Caco-2 (cell line): Measurements from ENCODE around the gene SMG1. TPM values are rescaled to one million over a fixed set of nuclear protein-coding genes. Genes with fewer than 3 reads are reported as not detected.
"Not testable (repeated sequence)": the region's sequence is repeated elsewhere in the genome, so short reads cannot be mapped to it uniquely, and the experiment has no call there.

Experiments used
- BruUV-seq: library from RNA; stranded (reverse); fragments of 400-500 nt; replicated peaks from 2 replicates; lab custom pipeline; 2021; lab: Mats Ljungman, UMichigan
- CTCF ChIA-PET: fragments of 300-600 bp; sonication (Branson Sonifier 250); formaldehyde crosslinking; loops from one replicate; lab custom pipeline; 2022; ENCODE audit warnings: antibody characterized with exemption; lab: Charles Lee
- POLR2A ChIA-PET: fragments of 300-600 bp; sonication (Branson Sonifier 250); formaldehyde crosslinking; loops from one replicate; lab custom pipeline; 2022; ENCODE audit warnings: antibody characterized with exemption; lab: Charles Lee
- DNase-seq, 2 experiments: peaks; one replicate each; pipeline versions ENCODE4 v3.0.0 to v3.0.0-alpha.2; 2020 to 2022
- H3K27me3 ChIP-seq: replicated peaks from 2 replicates; pipeline ENCODE4 v1.6.0; 2011; ENCODE audit warnings: low read length; ENCODE audit not compliant: control insufficient read depth, insufficient read depth
- H3K36me3 ChIP-seq: 2 replicates; pipeline ENCODE4 v1.5.1; 2011; ENCODE audit warnings: low read length; ENCODE audit not compliant: control insufficient read depth, insufficient read depth
- H3K4me1 ChIP-seq: fragments of 250-450 bp; sonication (Bioruptor Pico); 2 replicates; pipeline ENCODE4 v1.5.1; 2020; ENCODE audit warnings: mild to moderate bottlenecking
- H3K4me3 ChIP-seq: 2 replicates; pipeline ENCODE4 v1.5.1; 2011; ENCODE audit warnings: low read depth, mild to moderate bottlenecking, control low read depth, low read length
- H3K9me3 ChIP-seq: fragments of 250-450 bp; sonication (Bioruptor Pico); 2 replicates; pipeline ENCODE4 v1.5.1; 2020; ENCODE audit warnings: mild to moderate bottlenecking, moderate library complexity
- H3K27ac Mint-ChIP-seq: one replicate; pipeline ENCODE4 v1.8.0; 2022; ENCODE audit warnings: mixed read lengths; ENCODE audit not compliant: unreplicated experiment
- H3K27me3 Mint-ChIP-seq: one replicate; pipeline ENCODE4 v1.8.0; 2022; ENCODE audit warnings: mixed read lengths; ENCODE audit not compliant: insufficient read depth, unreplicated experiment
- H3K36me3 Mint-ChIP-seq: one replicate; pipeline ENCODE4 v1.8.0; 2022; ENCODE audit warnings: mild to moderate bottlenecking, mixed read lengths; ENCODE audit not compliant: insufficient read depth, unreplicated experiment
- H3K4me1 Mint-ChIP-seq: one replicate; pipeline ENCODE4 v1.8.0; 2022; ENCODE audit warnings: low read depth, mixed read lengths; ENCODE audit not compliant: unreplicated experiment
- H3K4me3 Mint-ChIP-seq: one replicate; pipeline ENCODE4 v1.8.0; 2022; ENCODE audit warnings: mild to moderate bottlenecking, moderate library complexity, mixed read lengths; ENCODE audit not compliant: unreplicated experiment
- H3K9me3 Mint-ChIP-seq: one replicate; pipeline ENCODE4 v1.8.0; 2022; ENCODE audit warnings: mixed read lengths; ENCODE audit not compliant: unreplicated experiment
- intact Hi-C: fragments of 100-400 bp; cut with micrococcal nuclease; formaldehyde crosslinking; loops from one replicate; pipeline ENCODE4 v1.10.0; 2022; ENCODE audit not compliant: unreplicated experiment
- total RNA-seq: library from RNA; stranded (reverse); gene quantifications from 2 replicates; pipeline ENCODE4 v1.2.3, GENCODE V29; 2022

SMG1 gene
- total RNA-seq, 1 experiment from 2014 or later = 79.1 TPM

DNA sequence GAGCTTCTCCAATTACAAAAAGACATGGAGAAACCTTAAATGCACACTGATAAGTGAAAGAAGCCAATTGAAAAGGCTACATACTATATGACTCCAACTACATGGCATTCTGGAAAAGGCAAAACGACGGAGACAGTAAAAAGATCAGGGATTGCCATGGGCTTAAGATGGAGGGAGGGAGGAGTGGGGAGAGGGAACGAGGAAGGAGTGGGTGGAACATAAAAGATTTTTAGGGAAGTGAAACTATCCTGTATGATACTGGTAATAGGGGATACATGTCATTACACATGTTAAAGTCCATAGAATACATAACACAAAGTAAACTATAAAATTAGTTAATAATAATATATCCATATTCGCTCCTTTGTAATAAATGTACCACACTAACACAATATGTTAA lies 48.9 kb downstream of the SMG1 start:
- POLR2A ChIA-PET, H3K4me1 Mint-ChIP-seq, H3K36me3 ChIP-seq, BruUV-seq, H3K4me1 ChIP-seq, H3K9me3 Mint-ChIP-seq, H3K27me3 Mint-ChIP-seq, intact Hi-C loops, H3K27ac Mint-ChIP-seq, H3K9me3 ChIP-seq, H3K4me3 Mint-ChIP-seq, CTCF ChIA-PET, DNase-seq, H3K4me3 ChIP-seq, H3K27me3 ChIP-seq: not testable (repeated sequence)
- peaks cover 61% of the 10 kb centered on the region for H3K36me3 Mint-ChIP-seq

DNA sequence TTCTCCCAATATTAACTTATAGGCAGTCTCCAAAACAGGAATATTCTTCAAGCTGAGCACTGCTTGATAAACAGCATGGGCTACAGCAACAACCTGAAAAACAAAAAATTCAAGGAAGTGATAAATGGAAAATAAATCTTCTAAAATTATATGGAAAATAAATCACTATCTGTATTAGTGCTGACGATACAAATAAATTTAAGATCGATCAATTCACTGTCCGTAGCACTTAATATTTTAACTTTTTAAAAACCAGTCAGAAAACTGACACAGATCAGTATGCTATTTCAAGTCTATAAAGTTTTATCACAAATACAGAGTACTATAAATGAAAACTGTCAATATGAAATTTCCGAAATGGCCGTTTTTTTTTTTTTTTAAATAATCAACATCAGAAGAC lies 49.9 kb downstream of the SMG1 start:
- CTCF ChIA-PET, intact Hi-C loops, H3K4me1 ChIP-seq, H3K9me3 Mint-ChIP-seq, H3K27me3 ChIP-seq, H3K4me3 ChIP-seq, H3K4me1 Mint-ChIP-seq, BruUV-seq, POLR2A ChIA-PET, H3K4me3 Mint-ChIP-seq, H3K27me3 Mint-ChIP-seq, H3K27ac Mint-ChIP-seq, H3K36me3 ChIP-seq, DNase-seq, H3K9me3 ChIP-seq: not testable (repeated sequence)
- peaks cover 62% of the 10 kb centered on the region for H3K36me3 Mint-ChIP-seq

DNA sequence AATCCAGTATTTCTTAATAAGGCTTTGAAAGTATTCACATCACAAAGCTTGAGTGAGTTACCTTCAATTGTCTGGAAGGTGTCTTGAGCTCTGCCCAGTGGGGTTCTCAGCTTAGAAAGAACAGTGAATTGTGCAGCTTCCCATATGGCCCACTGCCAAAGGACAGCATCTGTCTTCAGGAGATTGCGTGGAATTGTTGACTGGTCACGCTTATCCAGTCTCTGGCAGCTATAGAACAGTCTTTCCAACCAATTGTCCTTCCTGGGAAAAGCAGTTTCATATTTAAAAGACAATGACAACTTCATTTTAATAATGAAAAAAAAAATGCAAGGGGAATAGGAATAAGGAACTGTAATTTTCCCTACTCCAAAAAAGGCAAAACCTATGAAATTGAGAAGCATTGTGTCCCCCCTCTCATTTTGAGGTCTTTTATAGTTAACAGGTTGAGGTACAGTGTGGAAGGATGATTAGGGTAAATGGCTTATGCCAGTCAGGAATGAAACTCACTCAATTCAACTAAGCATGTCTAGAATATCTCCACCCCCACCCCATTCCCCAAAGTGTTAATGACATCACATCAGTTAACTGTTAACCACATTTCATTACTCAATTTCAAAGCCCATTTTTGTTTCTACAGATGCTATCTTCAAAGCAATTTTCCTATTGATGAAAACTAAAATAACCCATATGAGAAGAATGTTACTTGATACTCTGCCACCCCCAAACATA lies 57.0 kb downstream of the SMG1 start:
- H3K27me3 Mint-ChIP-seq, DNase-seq, H3K27ac Mint-ChIP-seq, H3K9me3 Mint-ChIP-seq, H3K9me3 ChIP-seq, H3K36me3 ChIP-seq, H3K4me3 Mint-ChIP-seq, H3K4me3 ChIP-seq, intact Hi-C loops, CTCF ChIA-PET, H3K4me1 ChIP-seq, H3K4me1 Mint-ChIP-seq, POLR2A ChIA-PET, H3K27me3 ChIP-seq, BruUV-seq: not testable (repeated sequence)
- H3K36me3 Mint-ChIP-seq = peaks cover 58% of the 10 kb centered on the region

DNA sequence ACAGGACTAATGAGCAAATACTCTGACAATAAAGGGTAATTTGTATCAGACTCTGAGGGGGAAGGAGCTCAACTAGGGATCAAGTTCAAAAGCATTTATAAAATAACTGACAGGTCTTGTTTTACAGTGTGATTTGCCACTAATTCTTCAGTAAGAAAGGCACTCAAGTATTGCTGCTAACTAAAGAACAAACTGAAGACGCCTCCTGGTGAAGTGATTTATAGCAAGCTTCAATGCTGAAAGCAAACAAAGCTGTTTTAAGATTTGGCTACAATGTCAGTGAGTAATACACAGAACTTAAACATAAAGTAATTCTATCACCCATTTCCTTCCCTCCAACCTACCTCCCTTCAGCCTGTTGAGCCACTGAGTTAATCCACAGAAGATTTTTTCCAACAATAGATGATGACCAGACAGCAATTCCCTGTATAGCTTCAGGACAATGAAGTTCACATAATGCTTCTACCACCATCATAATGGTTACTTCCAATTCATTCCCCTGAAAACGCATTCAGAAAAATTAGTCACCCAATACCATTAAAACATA lies 59.9 kb downstream of the SMG1 start:
- H3K4me3 Mint-ChIP-seq, H3K9me3 ChIP-seq, BruUV-seq, H3K36me3 ChIP-seq, DNase-seq, H3K9me3 Mint-ChIP-seq, H3K27ac Mint-ChIP-seq, intact Hi-C loops, H3K4me1 ChIP-seq, POLR2A ChIA-PET, H3K27me3 Mint-ChIP-seq, H3K4me3 ChIP-seq, H3K27me3 ChIP-seq: not testable (repeated sequence)
- H3K36me3 Mint-ChIP-seq = peaks cover 62% of the 10 kb centered on the region
- peaks cover 19% of the 10 kb centered on the region for H3K4me1 Mint-ChIP-seq
- CTCF ChIA-PET = interaction anchor here (0.7 kb wide), 1 partner anchor 65 kb away, joined by 4 read pairs; the partner anchor contains the start of gene ARL6IP1

DNA sequence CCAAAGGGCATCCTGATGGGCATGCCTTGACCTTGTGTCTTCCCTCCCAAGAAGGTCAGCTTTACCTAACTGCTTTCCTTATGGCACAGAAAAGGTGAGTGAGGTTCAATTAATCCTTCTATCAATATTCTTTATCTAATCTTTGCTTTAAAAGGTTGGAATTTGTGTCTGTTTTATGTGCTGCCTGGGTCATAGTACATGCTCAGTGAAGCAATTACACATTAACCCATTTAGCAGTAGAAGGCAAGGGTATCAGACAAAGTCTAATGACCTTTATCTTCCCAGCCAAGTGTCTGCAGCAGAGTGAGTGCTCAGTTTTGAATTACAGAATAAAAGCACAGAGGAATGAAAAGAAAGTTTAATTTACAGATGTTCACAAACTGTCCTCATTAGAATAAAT lies 63.3 kb downstream of the SMG1 start:
- POLR2A ChIA-PET, H3K27me3 ChIP-seq, H3K9me3 Mint-ChIP-seq, CTCF ChIA-PET, H3K36me3 ChIP-seq, H3K27me3 Mint-ChIP-seq, intact Hi-C loops, H3K9me3 ChIP-seq, H3K4me1 ChIP-seq, BruUV-seq, H3K27ac Mint-ChIP-seq, H3K4me3 ChIP-seq: not testable (repeated sequence)
- Mint-ChIP-seq H3K4me1 (peaks cover 22% of the 10 kb centered on the region), H3K4me3 (peak overlapping the region; percentile 31), H3K36me3 (peaks cover 55% of the 10 kb centered on the region)
- DNase-seq = peak in 1 of 2 experiments; percentile 7
